HG02840 (cell line): ENCODE data around the gene RNU1-4.
"Not testable (repeated sequence)": the region's sequence is repeated elsewhere in the genome, so short reads cannot be mapped to it uniquely, and the experiment has no call there.

Experiments
- ATAC-seq: cut with Tn5 transposase; IDR thresholded peaks from one replicate; pipeline ENCODE4 v1.9.1; 2021; ENCODE audit warnings: mild to moderate bottlenecking, moderate library complexity, moderate number of reproducible peaks; ENCODE audit not compliant: unreplicated experiment, low FRiP score

The RNU1-4 gene

GRCh38 chr1:16740047-16740964 lies at the start of gene RNU1-4:
RNU1-4 (plus strand) TSS chr1:16740516.
- ATAC-seq, result peak; percentile 96

DNA sequence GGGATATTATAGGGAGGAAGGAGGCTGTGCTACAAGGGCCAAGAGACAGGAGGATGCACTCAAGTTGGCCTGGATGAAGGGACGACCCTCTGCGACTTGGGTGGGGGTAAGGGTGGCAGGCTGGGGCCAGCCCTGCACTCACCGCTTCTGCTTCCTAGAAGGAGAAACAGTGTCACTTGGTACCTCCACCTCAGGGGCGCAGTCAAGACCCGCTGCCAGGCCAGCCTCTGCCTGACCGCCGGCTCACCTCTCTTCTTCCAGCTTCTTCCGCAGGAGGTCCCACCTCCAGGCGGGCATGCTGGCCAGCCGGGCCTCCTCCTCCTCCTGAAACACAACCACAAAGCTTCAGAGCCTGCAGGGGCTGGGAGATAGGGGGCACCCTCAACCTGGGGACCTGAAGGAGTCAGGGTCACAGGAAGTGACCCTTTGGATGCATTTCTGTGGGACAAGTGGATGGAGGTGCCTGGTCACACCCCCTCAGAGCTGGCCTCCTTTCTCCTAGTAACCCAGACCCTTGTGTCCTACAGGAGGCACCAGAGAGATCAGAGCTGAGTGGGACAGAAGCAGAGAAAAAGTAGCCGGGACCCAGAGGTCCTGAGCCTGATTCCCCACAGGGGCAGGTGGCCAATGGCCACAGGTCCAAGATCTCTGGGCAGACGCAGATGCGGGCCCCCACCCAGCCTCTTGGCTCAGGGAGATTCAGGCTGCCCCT lies 49.2 kb upstream of the RNU1-4 start:
- ATAC-seq, result not testable (repeated sequence)

- not testable (repeated sequence) for ATAC-seq
These were observed 48.0 kb upstream of the RNU1-4 start for GRCh38 chr1:16692283-16692682.

- ATAC-seq, result not testable (repeated sequence)
These were observed 47.4 kb upstream of the RNU1-4 start for GRCh38 chr1:16692717-16693448.

GRCh38 chr1:16693449-16694307 lies 46.6 kb upstream of the RNU1-4 start:
- ATAC-seq, result not testable (repeated sequence)

GRCh38 chr1:16694308-16694702 lies 46.0 kb upstream of the RNU1-4 start:
- ATAC-seq, result not testable (repeated sequence)

DNA sequence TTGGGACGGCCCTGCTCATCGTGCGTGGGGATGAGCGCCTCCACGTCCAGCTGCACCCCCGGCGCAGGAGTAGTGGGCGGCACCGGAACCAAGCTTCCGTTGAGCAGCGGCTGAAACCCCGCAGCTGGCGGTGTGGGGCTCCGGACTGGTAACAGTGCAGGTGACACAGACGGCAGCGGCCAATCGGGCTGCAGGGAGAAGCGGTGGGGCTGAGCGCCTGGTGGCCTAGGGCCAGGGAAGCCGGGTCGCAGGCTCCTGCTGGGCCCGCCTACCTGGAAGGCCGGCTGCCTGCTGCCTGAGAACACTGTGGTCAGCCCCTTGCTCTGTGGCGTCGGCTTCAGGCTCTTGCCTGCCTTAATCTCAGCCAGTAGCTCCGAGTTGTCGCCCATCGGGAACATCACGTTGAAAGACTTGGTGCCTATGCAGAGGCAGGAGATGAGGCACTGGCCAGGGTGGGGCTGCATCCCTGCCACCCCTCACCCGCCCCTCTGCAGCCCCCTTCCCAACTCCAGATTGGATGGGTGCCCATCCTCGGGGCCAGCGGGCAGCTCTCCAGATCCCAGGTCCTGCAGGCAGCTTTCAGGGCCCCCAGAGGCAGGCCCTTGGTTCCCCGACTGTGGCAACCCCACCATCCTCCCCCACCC lies 43.7 kb upstream of the RNU1-4 start:
- not testable (repeated sequence) for ATAC-seq

DNA sequence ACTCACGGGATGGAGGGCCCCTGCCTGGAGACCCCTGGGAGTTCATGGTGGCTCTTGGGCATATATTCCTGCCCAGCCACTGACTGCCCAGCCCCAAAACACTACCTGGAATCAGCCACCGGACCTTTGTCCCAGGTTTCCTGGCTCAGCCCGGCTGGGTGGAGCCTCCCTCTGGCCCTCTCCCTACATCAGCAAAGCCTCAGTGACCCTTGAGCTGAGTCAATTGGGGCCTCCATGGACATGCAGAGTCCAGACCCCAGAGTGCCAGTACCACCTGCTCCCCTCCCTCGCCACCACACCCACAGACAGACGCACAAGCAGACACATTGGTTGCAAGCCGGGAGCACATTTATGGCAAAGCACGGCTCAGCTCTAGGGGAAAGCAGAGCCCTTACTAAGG lies 43.2 kb upstream of the RNU1-4 start:
- not testable (repeated sequence) for ATAC-seq

- ATAC-seq, result not testable (repeated sequence)
These were observed 40.9 kb upstream of the RNU1-4 start for GRCh38 chr1:16699440-16699839.

- ATAC-seq, result not testable (repeated sequence)
These were observed 40.0 kb upstream of the RNU1-4 start for GRCh38 chr1:16700138-16700895.

- not testable (repeated sequence) for ATAC-seq
These were observed 39.1 kb upstream of the RNU1-4 start for GRCh38 chr1:16701189-16701588.

DNA sequence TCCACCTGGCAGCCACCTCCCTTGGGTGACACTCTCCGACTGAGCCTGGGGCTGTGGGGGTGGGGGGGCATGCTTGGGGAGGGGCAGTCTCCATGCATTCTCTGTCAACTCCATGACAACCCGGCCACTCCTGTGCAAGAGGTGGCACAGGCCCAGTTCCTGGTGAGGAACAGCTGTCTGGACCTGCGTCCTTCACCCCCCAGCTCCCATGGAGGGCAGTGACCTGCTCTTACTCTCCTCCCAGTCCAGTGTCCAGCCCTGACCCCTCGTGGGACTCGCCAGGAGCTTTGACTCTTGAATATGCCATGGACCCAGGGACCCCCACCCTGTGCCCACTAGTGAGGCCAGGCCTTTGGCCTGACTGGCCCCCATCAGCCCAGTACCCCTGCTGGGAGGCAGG lies 38.0 kb upstream of the RNU1-4 start:
- ATAC-seq, result not testable (repeated sequence)

- not testable (repeated sequence) for ATAC-seq
These were observed 37.2 kb upstream of the RNU1-4 start for GRCh38 chr1:16703141-16703540.

- not testable (repeated sequence) for ATAC-seq
These were observed 36.7 kb upstream of the RNU1-4 start for GRCh38 chr1:16703602-16704001.

- not testable (repeated sequence) for ATAC-seq
These were observed 36.2 kb upstream of the RNU1-4 start for GRCh38 chr1:16704076-16704475.

DNA sequence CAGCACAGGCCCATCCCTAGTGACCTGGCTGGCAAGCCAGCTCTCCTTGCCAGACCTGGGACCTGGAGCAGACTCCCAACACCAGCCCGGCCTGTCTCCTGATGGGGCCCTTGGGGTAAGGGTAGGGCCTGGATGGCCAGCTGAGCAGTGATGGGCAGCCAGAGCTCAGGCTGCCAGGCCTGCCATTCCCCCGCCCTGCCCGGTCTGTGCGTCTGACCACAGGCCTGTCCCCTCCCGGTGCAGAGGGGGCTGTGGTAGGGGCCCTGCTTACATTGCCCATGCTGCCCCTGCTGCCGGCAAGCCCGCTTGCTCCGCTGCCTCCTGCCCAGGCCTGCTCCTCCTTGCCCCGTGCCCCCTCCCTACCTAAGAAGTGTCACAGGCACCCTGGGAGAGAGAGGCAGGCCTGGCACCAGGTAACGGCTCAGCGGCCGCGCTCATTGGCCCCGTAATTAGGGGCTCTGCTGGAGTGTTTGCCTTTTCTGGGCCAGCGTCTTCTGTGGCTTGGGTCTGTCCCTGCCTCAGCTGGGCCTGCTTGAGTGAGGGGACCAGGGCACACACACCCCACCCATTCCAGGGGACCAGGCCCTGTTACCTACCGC lies 35.7 kb upstream of the RNU1-4 start:
- ATAC-seq, result not testable (repeated sequence)

DNA sequence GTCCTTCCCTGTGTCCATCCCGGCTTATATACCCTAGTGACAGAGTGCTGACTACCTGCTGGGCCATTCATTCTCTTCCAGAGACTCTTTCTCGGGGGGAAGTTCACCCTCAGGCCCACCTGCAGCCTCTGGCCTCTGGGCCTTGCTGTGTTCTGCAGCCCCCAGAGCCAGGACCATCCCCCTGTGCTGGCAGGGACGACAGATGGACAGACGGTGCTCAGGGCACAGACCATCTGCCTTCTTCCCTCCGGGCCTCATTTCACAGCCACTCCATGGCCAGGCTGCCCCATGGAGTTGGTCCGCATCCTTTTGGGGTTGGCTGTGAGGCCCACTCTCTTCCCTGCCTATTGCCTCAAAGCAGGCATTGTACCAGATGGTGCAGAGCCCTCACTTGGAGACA lies 34.0 kb upstream of the RNU1-4 start:
- ATAC-seq, result not testable (repeated sequence)
